HG03280 (cell line): ENCODE data around the gene ZSCAN12.

Experiments
- ATAC-seq: cut with Tn5 transposase; IDR thresholded peaks from one replicate; pipeline ENCODE4 v1.9.1; 2021; ENCODE audit warnings: mild to moderate bottlenecking, moderate library complexity; ENCODE audit not compliant: unreplicated experiment

ZSCAN12 gene

DNA sequence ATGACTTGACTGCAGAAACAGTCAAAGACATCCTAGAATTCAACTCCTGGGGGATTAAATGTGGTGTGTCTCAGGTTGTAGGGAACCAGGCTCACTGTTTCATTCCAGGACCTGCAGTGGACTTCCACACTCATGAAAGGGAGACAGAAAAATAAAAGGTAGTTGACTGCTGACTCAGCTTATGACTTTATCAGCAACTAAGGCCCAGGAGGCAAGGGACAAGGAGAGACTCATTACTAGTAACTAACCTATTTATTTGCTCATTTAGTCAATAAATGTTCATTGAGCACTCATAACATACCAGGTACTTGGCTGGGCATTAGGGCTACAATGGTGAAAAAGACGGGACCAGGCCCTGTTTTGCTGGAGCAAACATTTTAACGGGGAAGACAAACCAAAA is 66.5 kb downstream of the ZSCAN12 start:
- no peak for ATAC-seq

DNA sequence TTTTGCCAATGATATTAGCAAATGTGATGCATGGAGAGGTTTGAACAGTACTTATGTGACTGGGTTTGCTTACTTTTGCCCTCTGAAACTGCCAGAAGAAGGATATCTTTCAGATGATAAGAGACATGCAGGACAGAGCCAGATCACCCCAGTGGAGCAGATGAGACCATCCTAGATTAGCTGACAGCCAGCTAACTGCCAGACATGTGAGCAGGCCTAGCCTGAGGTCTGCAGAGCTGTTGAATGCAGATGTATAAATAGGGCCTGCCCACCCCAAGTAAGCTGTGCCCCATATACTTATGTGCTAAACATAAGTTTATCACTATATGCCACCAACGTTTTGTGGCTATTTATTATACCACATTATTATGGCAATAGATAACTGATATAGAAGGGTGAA is 69.5 kb downstream of the ZSCAN12 start:
- no peak for ATAC-seq
